GM19351 (cell line): ENCODE measurements around the gene GLRX5.
"Not testable (repeated sequence)": the region's sequence is repeated elsewhere in the genome, so short reads cannot be mapped to it uniquely, and the experiment has no call there.

Experiments
- ATAC-seq: cut with Tn5 transposase; IDR thresholded peaks from one replicate; pipeline ENCODE4 v1.9.1; 2021; ENCODE audit warnings: mild to moderate bottlenecking, moderate library complexity; ENCODE audit not compliant: unreplicated experiment

GLRX5 gene

GRCh38 chr14:95498622-95499353, 36.1 kb upstream of the GLRX5 start:
- ATAC-seq = no peak

GRCh38 chr14:95499354-95499750, 35.5 kb upstream of the GLRX5 start:
- ATAC-seq = no peak

GRCh38 chr14:95500201-95500681, 34.6 kb upstream of the GLRX5 start:
- no peak for ATAC-seq

- ATAC-seq = no peak
These were observed 34.0 kb upstream of the GLRX5 start for GRCh38 chr14:95500772-95501401.

- ATAC-seq = no peak
These were observed 32.4 kb upstream of the GLRX5 start for GRCh38 chr14:95502381-95502950.

- peak; percentile 57 for ATAC-seq
These were observed 31.3 kb upstream of the GLRX5 start for GRCh38 chr14:95503365-95504134.

DNA sequence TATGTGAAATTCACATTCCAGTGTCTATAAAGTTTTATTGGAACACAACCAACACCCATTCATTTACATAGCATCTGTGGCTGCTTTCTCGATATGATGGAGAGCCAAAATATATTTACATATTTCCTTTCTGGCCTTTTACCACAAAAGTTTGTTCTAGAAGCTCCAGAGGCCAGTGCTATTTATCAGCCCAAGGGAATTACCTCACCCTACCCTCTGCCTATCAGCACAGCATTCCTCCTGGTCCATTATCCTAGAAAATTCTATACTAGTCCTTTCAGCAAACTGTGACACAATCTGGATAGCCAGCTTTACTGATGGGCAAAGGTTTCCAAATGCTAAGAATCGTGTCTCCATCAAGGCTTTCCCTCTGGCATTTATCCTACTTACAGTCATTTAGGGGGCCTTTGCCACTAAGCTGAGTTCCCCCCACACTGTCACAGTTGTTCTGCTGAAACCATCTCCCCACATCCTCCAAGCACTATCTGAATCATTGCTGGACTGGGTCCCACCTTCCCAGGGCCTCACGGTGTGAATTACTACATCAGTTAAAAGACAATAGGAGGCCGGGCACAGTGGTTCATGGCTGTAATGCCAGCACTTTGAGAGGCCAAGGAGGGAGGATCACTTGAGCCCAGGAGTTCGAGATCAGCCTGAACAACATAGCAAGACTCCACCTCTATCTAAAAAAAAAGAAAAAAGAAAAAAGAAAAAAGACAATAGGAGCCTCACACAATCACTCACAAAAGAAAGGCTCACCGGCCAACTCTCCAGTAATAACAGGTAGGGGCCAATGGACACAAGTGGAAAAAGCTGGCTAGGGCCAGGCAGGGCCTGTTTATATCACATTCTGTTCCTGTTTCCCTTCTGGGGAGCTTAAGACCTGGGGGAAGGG, 30.5 kb upstream of the GLRX5 start:
- no peak for ATAC-seq

DNA sequence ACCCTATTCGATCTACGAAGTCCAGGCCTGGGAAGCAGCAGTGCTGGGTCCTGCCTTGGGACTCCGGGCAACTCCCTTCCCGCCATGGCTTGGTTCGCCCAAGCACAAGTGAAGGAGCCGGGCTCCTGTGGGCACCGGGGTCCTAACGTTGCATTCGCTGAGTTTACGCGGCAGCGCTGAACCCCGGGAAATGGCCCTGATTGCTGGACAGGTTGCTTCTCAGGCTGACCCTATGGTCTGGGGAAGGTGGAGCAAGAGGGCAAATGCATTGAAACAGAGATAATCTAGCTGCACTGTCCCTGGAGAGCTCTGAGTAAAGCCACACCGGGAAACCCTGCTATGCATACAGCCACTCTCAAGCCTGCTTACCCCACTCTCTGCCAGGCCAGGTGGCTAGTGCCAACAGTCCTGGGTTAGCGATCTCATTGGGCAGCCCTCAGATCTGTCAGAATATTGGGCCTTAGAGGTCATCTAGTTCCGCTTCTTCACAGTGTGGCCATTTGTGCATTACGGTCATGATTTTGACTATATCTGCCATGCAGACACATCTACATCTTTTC, 29.7 kb upstream of the GLRX5 start:
- ATAC-seq = peak; percentile 46

DNA sequence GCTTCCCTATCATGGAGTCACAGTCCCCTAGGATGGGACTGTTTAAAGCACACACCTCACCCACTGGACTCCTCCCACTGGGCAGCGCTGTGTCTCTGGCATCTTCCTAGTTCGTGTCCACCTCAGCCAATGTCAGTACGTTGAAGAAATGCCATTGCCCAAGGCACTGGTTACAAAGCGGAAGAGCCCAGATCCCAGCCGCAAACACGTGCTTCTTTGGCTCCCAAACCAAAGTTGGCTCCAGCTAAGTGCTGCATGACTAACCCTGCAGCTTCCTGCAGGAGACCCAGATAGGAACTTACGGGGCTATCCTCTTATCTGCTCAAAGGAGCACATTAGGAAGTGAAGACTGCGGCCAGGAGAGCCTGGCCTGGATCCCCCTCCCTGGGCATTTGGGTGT, 27.7 kb upstream of the GLRX5 start:
- ATAC-seq = no peak

DNA sequence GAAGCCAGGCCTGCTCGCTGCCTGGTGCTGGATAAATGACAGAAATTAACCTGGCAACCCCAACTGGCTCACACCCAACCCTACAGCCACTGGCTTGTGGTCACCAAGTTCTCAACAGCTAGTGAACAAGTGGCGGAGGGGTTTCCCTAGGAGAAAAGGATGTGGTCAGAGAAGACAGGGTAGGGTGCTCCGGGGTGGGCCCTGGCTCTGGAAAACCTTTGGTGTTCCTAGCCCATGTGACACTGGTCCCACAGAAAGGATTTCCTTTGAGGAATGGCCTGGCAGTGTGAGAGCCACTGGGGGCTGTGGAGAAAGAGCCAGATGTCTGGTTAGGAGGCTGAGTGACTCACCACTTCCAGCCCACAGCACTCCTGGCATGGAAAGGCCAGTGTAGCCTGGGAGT, 27.1 kb upstream of the GLRX5 start:
- ATAC-seq = no peak

- no peak for ATAC-seq
These were observed 26.5 kb upstream of the GLRX5 start for GRCh38 chr14:95508377-95508776.

GRCh38 chr14:95509495-95509894, 25.4 kb upstream of the GLRX5 start:
- no peak for ATAC-seq

GRCh38 chr14:95510344-95510743, 24.5 kb upstream of the GLRX5 start:
- ATAC-seq = not testable (repeated sequence)

DNA sequence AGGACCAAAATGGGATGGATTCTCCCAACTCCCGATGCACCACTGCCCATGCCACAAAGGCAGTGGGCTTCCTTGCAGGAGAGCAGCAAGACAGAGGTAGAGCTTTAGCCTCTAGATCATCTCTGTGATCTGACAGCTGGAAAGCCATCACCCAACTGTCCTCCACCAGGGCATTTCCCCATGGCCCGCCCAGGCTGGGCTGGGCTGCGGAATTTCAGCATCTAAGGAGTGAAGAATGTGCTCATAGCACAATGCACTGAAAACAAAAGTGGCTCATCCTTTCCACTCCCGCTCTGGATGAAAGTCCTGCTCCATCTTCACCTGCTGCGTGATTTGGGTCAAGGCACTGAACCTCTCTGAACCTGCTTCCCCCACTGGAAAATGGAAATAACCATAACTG, 24.0 kb upstream of the GLRX5 start:
- ATAC-seq = no peak

GRCh38 chr14:95511687-95512086, 23.2 kb upstream of the GLRX5 start:
- no peak for ATAC-seq

GRCh38 chr14:95513291-95513690, 21.6 kb upstream of the GLRX5 start:
- no peak for ATAC-seq

DNA sequence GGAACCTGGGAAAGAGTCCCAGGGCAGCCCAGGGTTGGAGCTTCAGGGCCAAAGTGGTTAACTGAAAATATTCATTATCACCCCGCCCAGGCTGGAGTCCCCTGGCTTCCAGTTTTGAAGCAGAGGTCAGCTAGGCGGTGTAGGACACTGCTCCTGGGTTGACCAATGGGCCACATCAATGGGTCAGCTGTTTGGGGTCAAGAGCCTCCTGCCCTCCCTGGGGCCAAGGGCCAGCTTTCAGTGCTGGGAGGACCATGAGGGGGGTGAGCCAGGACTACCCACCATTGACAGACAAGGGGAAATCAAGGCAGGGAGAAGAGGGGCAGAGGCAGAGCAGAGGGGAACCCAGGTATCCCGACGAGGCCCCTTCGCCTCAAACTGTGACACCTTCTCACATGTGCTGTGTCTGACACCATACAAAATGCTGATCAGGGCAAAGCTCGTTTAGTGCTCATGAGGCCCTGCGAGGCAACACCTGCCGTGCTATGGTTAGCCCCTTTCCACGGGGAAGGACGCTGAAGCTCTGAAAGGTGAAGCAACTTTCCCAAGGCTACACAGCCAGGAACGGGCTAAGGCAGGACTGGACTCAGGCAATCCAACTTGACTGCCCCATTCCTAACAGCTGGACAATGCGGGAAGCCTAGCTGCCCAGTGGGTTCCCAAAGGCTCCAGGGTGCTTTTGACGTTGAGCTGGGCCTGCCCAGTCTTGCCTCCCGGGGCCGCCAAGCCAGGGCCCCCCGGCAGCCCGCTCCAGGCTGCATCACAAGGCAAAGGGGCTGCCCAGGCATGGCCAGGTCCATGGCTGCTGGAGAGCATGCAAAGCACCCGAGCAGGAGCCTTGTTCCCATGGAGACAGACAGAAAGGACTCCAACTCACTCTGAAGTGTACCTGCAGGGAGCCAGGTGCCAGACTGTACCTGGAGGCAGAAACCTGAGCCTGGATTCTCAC, 20.4 kb upstream of the GLRX5 start:
- ATAC-seq = no peak

DNA sequence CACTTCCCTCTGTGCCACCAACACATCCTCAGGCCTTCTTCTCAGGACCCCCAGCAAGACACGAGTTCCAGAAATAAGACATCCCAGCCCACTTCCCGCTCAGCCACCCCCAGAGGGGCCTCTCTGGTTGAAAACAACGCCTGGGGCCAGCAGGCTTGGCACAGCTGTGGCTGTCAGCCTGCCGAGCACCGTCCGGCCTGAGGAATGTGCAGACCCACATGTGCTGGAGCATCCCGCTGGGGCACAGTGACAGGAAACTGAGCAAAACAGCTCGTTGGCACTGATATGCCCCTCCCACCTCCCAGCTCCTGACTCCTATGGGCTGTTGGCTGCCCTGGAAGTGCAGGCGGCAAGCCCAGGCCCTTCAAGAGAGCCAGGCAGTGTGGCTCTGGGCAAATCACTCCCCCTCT, 19.8 kb upstream of the GLRX5 start:
- no peak for ATAC-seq
